Measurements from ENCODE around the gene PSD.

Gene PSD

GRCh38 chr10:102419269-102420180 is 940 bp upstream of the PSD start:
- ChIA-PET POLR2A (ENCODE audit: low non-redundant PET) (interaction anchor here (2.3 to 2.5 kb wide), 2 partner anchors 25 to 32 kb away, joined by 9 to 14 read pairs; partner anchors contain the start of genes C10orf95 and NFKB2), CTCF (interaction anchor here (0.6 to 5.7 kb wide), 6 partner anchors 15 to 409 kb away, joined by 3 to 108 read pairs (median 20); partner anchors contain the start of gene NFKB2)
- peak overlapping the region; percentile 96 for H3K27ac ChIP-seq
- TF ChIP-seq CTCF (conservative IDR thresholded peaks at IDR 0.05; ENCODE audit: low read depth): no peak
- DNase-seq (ENCODE audit: low spot score): peak; percentile 85

GRCh38 chr10:102416695-102417094 is 1.9 kb downstream of the PSD start:
- H3K27ac ChIP-seq: no peak overlapping the region
- TF ChIP-seq CTCF (conservative IDR thresholded peaks at IDR 0.05; ENCODE audit: low read depth): no peak
- ChIA-PET POLR2A (ENCODE audit: low non-redundant PET) (no interaction called here), CTCF (interaction anchor here (2.2 kb wide), 1 partner anchor 17 kb away, joined by 9 read pairs; no protein-coding TSS in a partner anchor)
- no peak for DNase-seq (ENCODE audit: low spot score)

- DNase-seq (ENCODE audit: low spot score): no peak
- ChIA-PET CTCF (no interaction called here), POLR2A (ENCODE audit: low non-redundant PET) (no interaction called here)
- H3K27ac ChIP-seq: no peak overlapping the region
- TF ChIP-seq CTCF (conservative IDR thresholded peaks at IDR 0.05; ENCODE audit: low read depth): no peak
These were observed 2.3 kb downstream of the PSD start for GRCh38 chr10:102416283-102416682.

GRCh38 chr10:102414749-102415148 is 3.8 kb downstream of the PSD start:
- no peak for DNase-seq (ENCODE audit: low spot score)
- no peak for TF ChIP-seq CTCF (conservative IDR thresholded peaks at IDR 0.05; ENCODE audit: low read depth)
- ChIA-PET CTCF (interaction anchor here (1.1 kb wide), 1 partner anchor 245 kb away, joined by 4 read pairs; no protein-coding TSS in a partner anchor), POLR2A (ENCODE audit: low non-redundant PET) (no interaction called here)
- H3K27ac ChIP-seq: no peak overlapping the region

GRCh38 chr10:102413806-102414561 is 4.6 kb downstream of the PSD start:
- TF ChIP-seq CTCF (conservative IDR thresholded peaks at IDR 0.05; ENCODE audit: low read depth): no peak
- CTCF ChIA-PET: interaction anchor here (0.9 to 1.2 kb wide), 4 partner anchors 11 to 184 kb away, joined by 4 to 6 read pairs (median 4); no protein-coding TSS in a partner anchor
- POLR2A ChIA-PET (ENCODE audit: low non-redundant PET): no interaction called here
- no peak for DNase-seq (ENCODE audit: low spot score)
- no peak overlapping the region for H3K27ac ChIP-seq

GRCh38 chr10:102413053-102413705 is 5.4 kb downstream of the PSD start:
- H3K27ac ChIP-seq: no peak overlapping the region
- ChIA-PET POLR2A (ENCODE audit: low non-redundant PET) (no interaction called here), CTCF (interaction anchor here (0.9 to 1.2 kb wide), 5 partner anchors 10 to 183 kb away, joined by 3 to 6 read pairs (median 4); no protein-coding TSS in a partner anchor)
- no peak for TF ChIP-seq CTCF (conservative IDR thresholded peaks at IDR 0.05; ENCODE audit: low read depth)
- DNase-seq (ENCODE audit: low spot score): no peak

All from RWPE1 (cell line).